Breast epithelium (tissue), 4 donors: Measurements from ENCODE around the gene STXBP4. TPM values are rescaled to one million over a fixed set of nuclear protein-coding genes. Genes with fewer than 3 reads are reported as not detected.

ENCODE experiments used
- DNase-seq, 2 donors: peaks; one replicate each; pipeline ENCODE4 v3.0.0-alpha.2; 2019; ENCODE audit warnings: low spot score in 2 of 2
- H3K27ac ChIP-seq, 2 donors: fragments of 200-600 bp; sonication (generic) in 1 of 2; one replicate each; pipeline ENCODE4 v1.5.1; 2016 to 2019; ENCODE audit warnings: mild to moderate bottlenecking in 1 of 2
- H3K27me3 ChIP-seq, 2 donors: fragments of 200-600 bp; sonication (generic) in 1 of 2; one replicate each; pipeline versions ENCODE4 v1.5.1 to v1.6.0; 2017 to 2019; ENCODE audit warnings: control low read depth in 1 of 2, mild to moderate bottlenecking in 1 of 2
- H3K36me3 ChIP-seq: fragments of 200-600 bp; one replicate; pipeline ENCODE4 v1.5.1; 2019
- H3K4me1 ChIP-seq, 2 donors: fragments of 200-600 bp; sonication (generic); one replicate each; pipeline ENCODE4 v1.5.1; 2016 to 2019; ENCODE audit warnings: control low read depth in 1 of 2
- H3K4me3 ChIP-seq, 3 donors: fragments of 200-600 bp; sonication (generic); 1 replicate in 2 of 3; 2 replicates in 1 of 3; pipeline ENCODE4 v1.5.1; 2016 to 2019; ENCODE audit warnings: mild to moderate bottlenecking in 3 of 3, moderate library complexity in 2 of 3
- H3K9me3 ChIP-seq, 2 donors: fragments of 200-600 bp; sonication (generic) in 1 of 2; one replicate each; pipeline ENCODE4 v1.5.1; 2016 to 2019; ENCODE audit warnings: control low read depth in 1 of 2
- CTCF ChIP-seq, 3 donors: fragments of 450-650 bp; IDR thresholded peaks; one replicate each; pipeline ENCODE4 v1.5.1; 2016 to 2017; ENCODE audit warnings: antibody characterized with exemption in 3 of 3, mild to moderate bottlenecking in 3 of 3, moderate library complexity in 3 of 3
- POLR2A ChIP-seq: fragments of 450-650 bp; IDR thresholded peaks from one replicate; pipeline ENCODE4 v1.6.1; 2016; ENCODE audit warnings: antibody characterized with exemption, mild to moderate bottlenecking, moderate library complexity
- POLR2AphosphoS5 ChIP-seq, 3 donors: sonication (generic); formaldehyde crosslinking; IDR thresholded peaks; one replicate each; pipeline ENCODE4 v1.6.1; 2017; ENCODE audit warnings: antibody characterized with exemption in 3 of 3
- intact Hi-C: fragments of 100-400 bp; cut with DNase I; formaldehyde crosslinking; loops from one replicate; pipeline ENCODE4 v1.15.1; 2023; ENCODE audit warnings: low total_unique reads
- total RNA-seq, 3 donors: library from RNA; depleted of rRNA; stranded (reverse); fragments of >200 nt; gene quantifications; one replicate each; pipeline ENCODE4 v1.1.0, GENCODE V29; 2016

Gene STXBP4
- total RNA-seq, 3 donors from 2014 or later, result 10.4 to 29.2 (median 20.2) TPM

- intact Hi-C loops, result no loop called here
- Histone ChIP-seq H3K36me3 (peaks cover 5% of the 10 kb centered on the region), H3K27ac (no peak overlapping the region), H3K9me3 (no peaks in the 10 kb centered on the region), H3K27me3 (no peaks in the 10 kb centered on the region), H3K4me1 (no peaks in the 10 kb centered on the region), H3K4me3 (no peak overlapping the region)
- DNase-seq, result no peak
- TF ChIP-seq CTCF (IDR thresholded peaks at IDR 0.05), result no peak
- TF ChIP-seq POLR2AphosphoS5 (IDR thresholded peaks at IDR 0.05), result no peak
- no peak for TF ChIP-seq POLR2A
Observed at GRCh38 chr17:55167024-55167725, 198.6 kb downstream of the STXBP4 start.

GRCh38 chr17:55168958-55169687 lies 200.6 kb downstream of the STXBP4 start:
- no peak overlapping the region for H3K27ac ChIP-seq
- TF ChIP-seq POLR2A, result no peak
- TF ChIP-seq POLR2AphosphoS5 (IDR thresholded peaks at IDR 0.05), result no peak
- H3K27me3 ChIP-seq, result no peaks in the 10 kb centered on the region
- DNase-seq, result no peak
- H3K4me1 ChIP-seq, result no peaks in the 10 kb centered on the region
- intact Hi-C loops, result no loop called here
- peaks cover 5% of the 10 kb centered on the region for H3K36me3 ChIP-seq
- no peak overlapping the region for H3K4me3 ChIP-seq
- H3K9me3 ChIP-seq, result peaks cover 0 to 3% of the 10 kb centered on the region in 2 donors

- Histone ChIP-seq H3K27ac (no peak overlapping the region), H3K27me3 (no peaks in the 10 kb centered on the region), H3K4me1 (no peaks in the 10 kb centered on the region), H3K36me3 (peaks cover 5% of the 10 kb centered on the region), H3K9me3 (peaks cover 0 to 3% of the 10 kb centered on the region in 2 donors), H3K4me3 (no peak overlapping the region)
- DNase-seq, result no peak
- TF ChIP-seq CTCF (IDR thresholded peaks at IDR 0.05) (no peak), POLR2A (no peak), POLR2AphosphoS5 (IDR thresholded peaks at IDR 0.05) (no peak)
- intact Hi-C loops, result no loop called here
Observed at GRCh38 chr17:55171634-55172328, 203.2 kb downstream of the STXBP4 start.

- Histone ChIP-seq H3K9me3 (peaks cover 0 to 3% of the 10 kb centered on the region in 2 donors), H3K27ac (no peak overlapping the region), H3K27me3 (no peaks in the 10 kb centered on the region), H3K4me3 (no peak overlapping the region), H3K36me3 (peaks cover 5% of the 10 kb centered on the region), H3K4me1 (no peaks in the 10 kb centered on the region)
- DNase-seq, result no peak
- TF ChIP-seq POLR2A (no peak), CTCF (IDR thresholded peaks at IDR 0.05) (no peak), POLR2AphosphoS5 (IDR thresholded peaks at IDR 0.05) (no peak)
- intact Hi-C loops, result no loop called here
Observed at GRCh38 chr17:55172612-55173011, 204.0 kb downstream of the STXBP4 start.

- TF ChIP-seq POLR2AphosphoS5 (IDR thresholded peaks at IDR 0.05), result no peak
- no peak for TF ChIP-seq POLR2A
- no peak for TF ChIP-seq CTCF (IDR thresholded peaks at IDR 0.05)
- DNase-seq, result no peak
- Histone ChIP-seq H3K4me3 (no peak overlapping the region), H3K4me1 (no peaks in the 10 kb centered on the region), H3K36me3 (peaks cover 5% of the 10 kb centered on the region), H3K27ac (no peak overlapping the region), H3K9me3 (peaks cover 0 to 3% of the 10 kb centered on the region in 2 donors), H3K27me3 (no peaks in the 10 kb centered on the region)
- intact Hi-C loops, result no loop called here
Observed at GRCh38 chr17:55174133-55174532, 205.6 kb downstream of the STXBP4 start.
